B cell (primary cell): Measurements from ENCODE around the gene RNFT2. TPM values are rescaled to one million over a fixed set of nuclear protein-coding genes. Genes with fewer than 3 reads are reported as not detected.
"Not testable (repeated sequence)": the region's sequence is repeated elsewhere in the genome, so short reads cannot be mapped to it uniquely, and the experiment has no call there.

Experiments used
- ATAC-seq: fragments of 200-7000 bp; cut with Tn5 transposase; one replicate; pipeline ENCODE4 v1.10.0; 2021; ENCODE audit warnings: low read depth, mild to moderate bottlenecking, moderate number of reproducible peaks, moderate library complexity
- CTCF ChIA-PET: fragments of 350-600 bp; sonication (Branson Sonifier 250); formaldehyde crosslinking; loops from one replicate; lab custom pipeline; 2021; ENCODE audit warnings: antibody characterized with exemption, inconsistent platforms; lab: Charles Lee
- POLR2A ChIA-PET: fragments of 350-600 bp; sonication (Branson Sonifier 250); formaldehyde crosslinking; loops from one replicate; lab custom pipeline; 2021; ENCODE audit warnings: antibody characterized with exemption; lab: Charles Lee
- DNase-seq: peaks from one replicate; pipeline ENCODE4 v3.0.0; 2013
- H2AFZ ChIP-seq: 2 replicates; pipeline ENCODE4 v1.6.1; 2012; ENCODE audit warnings: mild to moderate bottlenecking, low read depth, low read length; ENCODE audit not compliant: insufficient read depth, poor library complexity, severe bottlenecking
- H3K27ac ChIP-seq, 2 donors: 1 replicate in 1 of 2; 2 replicates in 1 of 2; pipeline ENCODE4 v1.5.1; 2012 to 2013; ENCODE audit warnings: low read length in 2 of 2, mild to moderate bottlenecking in 2 of 2, moderate library complexity in 1 of 2
- H3K27me3 ChIP-seq, 4 experiments: fragments of 200-600 bp in 1 of 4; sonication (generic) in 1 of 4; replicated peaks in 1 of 4; 1 replicate in 2 of 4; 2 replicates in 2 of 4; pipeline versions ENCODE4 v1.6.1 to v1.7.0; 2013 to 2016; ENCODE audit warnings: low read length in 3 of 4, mild to moderate bottlenecking in 2 of 4, mixed read lengths in 1 of 4, moderate library complexity in 1 of 4; ENCODE audit not compliant: insufficient read depth in 4 of 4, control insufficient read depth in 3 of 4; ENCODE audit errors: control extremely low read depth in 1 of 4
- H3K36me3 ChIP-seq, 2 experiments: replicated peaks in 1 of 2; 1 replicate in 1 of 2; 2 replicates in 1 of 2; pipeline versions ENCODE4 v1.6.1 to v1.7.1; 2013; ENCODE audit warnings: low read length in 1 of 2; ENCODE audit not compliant: insufficient read depth in 2 of 2, control insufficient read depth in 1 of 2; ENCODE audit errors: control extremely low read depth in 1 of 2, extremely low read depth in 1 of 2
- H3K4me1 ChIP-seq, 2 donors: fragments of 200-600 bp in 1 of 2; sonication (generic) in 1 of 2; 1 replicate in 1 of 2; 2 replicates in 1 of 2; pipeline versions ENCODE4 v1.5.1 to v1.6.1; 2013 to 2017; ENCODE audit warnings: low read length in 2 of 2; ENCODE audit not compliant: control insufficient read depth in 2 of 2, insufficient read depth in 2 of 2
- H3K4me2 ChIP-seq: replicated peaks from 2 replicates; pipeline ENCODE3; 2012; ENCODE audit warnings: mild to moderate bottlenecking, low read depth, low read length; ENCODE audit not compliant: poor library complexity, severe bottlenecking
- H3K4me3 ChIP-seq, 5 experiments: fragments of 200-600 bp in 1 of 5; sonication (generic) in 1 of 5; 1 replicate in 3 of 5; 2 replicates in 2 of 5; pipeline versions ENCODE4 v1.5.1 to v1.7.0; 2011 to 2016; ENCODE audit warnings: low read length in 4 of 5, mild to moderate bottlenecking in 4 of 5, low read depth in 2 of 5, control low read depth in 1 of 5, moderate library complexity in 1 of 5; ENCODE audit not compliant: insufficient read depth in 1 of 5; ENCODE audit errors: control extremely low read depth in 1 of 5, extremely low read depth in 1 of 5
- H3K79me2 ChIP-seq: fragments of 200-600 bp; sonication (generic); one replicate; pipeline ENCODE4 v1.6.0; 2016; ENCODE audit warnings: low read length; ENCODE audit not compliant: control insufficient read depth, insufficient read depth
- H3K9ac ChIP-seq: fragments of 200-600 bp; sonication (generic); 2 replicates; pipeline ENCODE4 v1.6.1; 2017; ENCODE audit warnings: mild to moderate bottlenecking, low read length, moderate library complexity
- H3K9me3 ChIP-seq, 3 donors: one replicate each; pipeline versions ENCODE4 v1.6.1 to v1.7.1; 2013; ENCODE audit warnings: low read length in 2 of 3; ENCODE audit not compliant: control insufficient read depth in 2 of 3, insufficient read depth in 1 of 3; ENCODE audit errors: control extremely low read depth in 1 of 3
- H4K20me1 ChIP-seq: 2 replicates; pipeline ENCODE4 v1.6.0; 2012; ENCODE audit warnings: mild to moderate bottlenecking, low read length; ENCODE audit not compliant: insufficient read depth, control insufficient read depth, poor library complexity, severe bottlenecking
- H3K27ac Mint-ChIP-seq: one replicate; pipeline ENCODE4 v1.8.0; 2021; ENCODE audit warnings: mixed read lengths
- H3K27me3 Mint-ChIP-seq: one replicate; pipeline ENCODE4 v1.8.0; 2021; ENCODE audit warnings: mixed read lengths
- H3K4me1 Mint-ChIP-seq: one replicate; pipeline ENCODE4 v1.8.0; 2021; ENCODE audit warnings: mixed read lengths
- H3K4me3 Mint-ChIP-seq: one replicate; pipeline ENCODE4 v1.8.0; 2021; ENCODE audit warnings: mixed read lengths
- H3K9me3 Mint-ChIP-seq: one replicate; pipeline ENCODE4 v1.8.0; 2022; ENCODE audit warnings: mixed read lengths; ENCODE audit not compliant: insufficient read depth
- CTCF ChIP-seq: fragments of 200-600 bp; IDR thresholded peaks from one replicate; pipeline ENCODE4 v1.8.0; 2022; ENCODE audit warnings: antibody characterized with exemption, mild to moderate bottlenecking
- EZH2 ChIP-seq: IDR thresholded peaks from 2 replicates; pipeline ENCODE4 v1.6.1; 2012; ENCODE audit warnings: borderline replicate concordance, low read depth, mild to moderate bottlenecking, moderate library complexity, low read length; ENCODE audit not compliant: insufficient read depth, poor library complexity, severe bottlenecking
- WGBS: methylation state at CpG from one replicate; pipeline ENCODE4 v1.1.5; 2013; ENCODE audit warnings: missing lambda C conversion rate; ENCODE audit not compliant: insufficient coverage; 5-methylcytosine and 5-hydroxymethylcytosine counted together
- intact Hi-C: fragments of 100-400 bp; cut with micrococcal nuclease; formaldehyde crosslinking; loops from one replicate; pipeline ENCODE4 v1.10.0; 2022
- polyA plus RNA-seq: library from polyadenylated mRNA; depleted of rRNA; stranded (reverse); fragments of >200 nt; gene quantifications from 2 replicates; pipeline ENCODE4 v1.2.3, GENCODE V29; 2012
- total RNA-seq, 2 donors: library from RNA; stranded (reverse); fragments of 120-200 nt in 1 of 2; gene quantifications; 1 replicate in 1 of 2; 2 replicates in 1 of 2; pipeline versions ENCODE4 v1.2.3 to v1.2.4, GENCODE V29; 2013 to 2022

Gene RNFT2
- total and polyA plus RNA-seq, 2 donors (not counting 1 experiment from before 2014, with no cell fraction given), result 5.2 to 18.2 TPM

DNA sequence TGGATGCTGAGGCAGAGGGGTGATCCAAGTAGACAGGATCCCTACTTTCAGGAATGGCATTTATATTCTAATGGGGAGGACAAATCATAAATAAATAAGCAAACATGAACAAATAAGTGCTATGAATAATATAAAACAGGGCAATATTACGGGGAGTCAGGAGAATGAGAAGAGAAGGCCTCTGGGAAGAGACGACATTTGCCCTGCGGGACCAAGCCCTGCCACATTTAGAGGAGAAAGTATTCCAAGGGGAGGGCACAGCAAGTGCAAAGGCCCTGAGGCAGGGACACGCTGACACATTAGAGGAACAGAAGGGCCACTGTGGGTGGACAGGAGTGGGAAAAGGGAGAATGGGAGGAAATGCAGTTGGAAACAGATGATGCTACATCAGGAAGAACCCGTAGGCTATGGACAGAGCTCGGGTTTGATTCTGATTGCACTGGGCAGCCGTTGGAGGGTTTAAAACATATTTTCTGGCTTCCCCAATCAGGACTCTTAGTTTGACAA is 1.3 kb downstream of the RNFT2 start:
- Histone ChIP-seq H3K36me3 (peaks cover 4 to 7% of the 10 kb centered on the region in 2 experiments), H3K4me3 (no peak overlapping the region), H2AFZ (no peak overlapping the region), H3K4me1 (peaks cover 18 to 20% of the 10 kb centered on the region in 2 donors), H3K27ac (no peak overlapping the region), H3K79me2 (peaks cover 53% of the 10 kb centered on the region), H3K4me2 (no peak overlapping the region), H3K9ac (no peak overlapping the region), H3K27me3 (no peaks in the 10 kb centered on the region), H3K9me3 (no peaks in the 10 kb centered on the region), H4K20me1 (peaks cover 26% of the 10 kb centered on the region)
- no peak for ATAC-seq
- no peak for DNase-seq
- TF ChIP-seq EZH2 (no peak), CTCF (no peak)
- H3K4me1 Mint-ChIP-seq, result peaks cover 30% of the 10 kb centered on the region
- ChIA-PET POLR2A (no interaction called here), CTCF (interaction anchor here (0.7 kb wide), 1 partner anchor 30 kb away, joined by 3 read pairs; no protein-coding TSS in a partner anchor)
- no peaks in the 10 kb centered on the region for H3K9me3 Mint-ChIP-seq
- WGBS, result 90% methylated on average over 7 of the region's 7 CpGs
- intact Hi-C loops, result loop anchor here (5.0 kb wide), 1 partner anchor 63 kb away; no protein-coding TSS in a partner anchor
- peak overlapping the region; percentile 97 for H3K4me3 Mint-ChIP-seq
- no peaks in the 10 kb centered on the region for H3K27me3 Mint-ChIP-seq
- H3K27ac Mint-ChIP-seq, result no peak overlapping the region

DNA sequence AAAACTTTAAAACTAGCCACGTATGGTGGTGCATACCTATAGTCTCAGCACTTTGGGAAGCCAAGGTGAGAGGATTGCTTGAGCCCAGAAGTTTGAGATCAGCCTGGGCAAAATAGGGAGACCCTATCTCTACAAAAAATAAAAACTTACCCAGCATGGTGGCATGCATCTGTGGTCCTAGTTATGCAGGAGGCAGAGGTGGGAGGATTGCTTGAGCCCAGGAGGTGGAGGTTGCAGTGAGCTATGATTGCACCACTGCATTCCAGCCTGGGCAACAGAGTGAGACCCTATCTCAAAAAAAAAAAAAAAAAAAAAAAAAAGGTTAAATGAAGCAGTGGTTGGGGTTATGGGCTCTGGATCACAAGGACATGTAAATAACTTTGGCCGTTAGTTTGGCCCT is 4.7 kb downstream of the RNFT2 start:
- intact Hi-C loops, ATAC-seq, H3K27ac Mint-ChIP-seq, POLR2A ChIA-PET, DNase-seq, H3K4me3 Mint-ChIP-seq, H3K4me1 ChIP-seq, H3K36me3 ChIP-seq, H3K4me2 ChIP-seq, CTCF ChIA-PET, H3K9ac ChIP-seq, H3K9me3 ChIP-seq, H2AFZ ChIP-seq, H4K20me1 ChIP-seq, H3K9me3 Mint-ChIP-seq, H3K27me3 ChIP-seq, H3K27ac ChIP-seq, H3K4me3 ChIP-seq, H3K27me3 Mint-ChIP-seq: not testable (repeated sequence)
- WGBS, result no CpG with 5 or more reads among the region's 2 CpGs
- H3K79me2 ChIP-seq, result peaks cover 20% of the 10 kb centered on the region
- H3K4me1 Mint-ChIP-seq, result peaks cover 11% of the 10 kb centered on the region
